ENCODE measurements around the gene KIF14. TPM values are rescaled to one million over a fixed set of nuclear protein-coding genes. Genes with fewer than 3 reads are reported as not detected.

Gene KIF14
- polyA plus RNA-seq, 3 donors, result 0.03 to 0.18 (median 0.05) TPM

GRCh38 chr1:200588698-200589097 is 31.9 kb downstream of the KIF14 start:
- no peak for TF ChIP-seq CTCF (IDR thresholded peaks at IDR 0.05)
- no peaks in the 10 kb centered on the region for H4K20me1 ChIP-seq (ENCODE audit: insufficient read depth, low read length)
- peak overlapping the region; percentile 39 for H3K9ac ChIP-seq (ENCODE audit: insufficient read depth, low read length, poor library complexity, severe bottlenecking)
- H3K4me3 Mint-ChIP-seq, result peak overlapping the region in 1 of 2 donors; percentile 37
- H3K27me3 ChIP-seq (ENCODE audit: control insufficient read depth in 2 of 2, insufficient read depth in 2 of 2, low read length in 2 of 2), result no peaks in the 10 kb centered on the region
- H3K79me2 ChIP-seq (ENCODE audit: insufficient read depth, low read length), result no peaks in the 10 kb centered on the region
- no peaks in the 10 kb centered on the region for H3K9me3 ChIP-seq (replicated peaks in 1 of 2; ENCODE audit: control insufficient read depth in 1 of 2, insufficient read depth in 1 of 2, low read length in 2 of 2)
- peaks cover 28% of the 10 kb centered on the region for H3K4me1 Mint-ChIP-seq
- peaks cover 23 to 51% of the 10 kb centered on the region in 2 donors for H3K36me3 Mint-ChIP-seq
- H2AFZ ChIP-seq (ENCODE audit: insufficient read depth, low read depth, low read length, poor library complexity, severe bottlenecking), result peak overlapping the region; percentile 14
- peak overlapping the region; percentile 87 to 94 (median 92) for H3K27ac Mint-ChIP-seq
- H3K36me3 ChIP-seq (replicated peaks in 1 of 2; ENCODE audit: control insufficient read depth in 1 of 2, insufficient read depth in 2 of 2, low read length in 2 of 2), result peaks cover 10 to 53% of the 10 kb centered on the region in 2 donors
- intact Hi-C loops (cut with micrococcal nuclease), result no loop called here
- peak; percentile 83 to 86 (median 84) for DNase-seq
- H3K27ac ChIP-seq (ENCODE audit: low read depth in 1 of 2, low read length in 2 of 2), result peak overlapping the region; percentile 22 to 87
- peak overlapping the region in 2 of 3 experiments; percentile 19 to 56 for H3K4me3 ChIP-seq (replicated peaks in 1 of 3; ENCODE audit: low read depth in 2 of 3, low read length in 3 of 3)
- peak overlapping the region; percentile 54 for H3K4me2 ChIP-seq (replicated peaks; ENCODE audit: extremely low read depth, low read length, poor library complexity, severe bottlenecking)
- H3K27me3 Mint-ChIP-seq (ENCODE audit: low read depth in 3 of 3), result no peaks in the 10 kb centered on the region
- H3K9me3 Mint-ChIP-seq, result peaks cover 0 to 2% (median 0%) of the 10 kb centered on the region in 7 donors
- peaks cover 23 to 29% of the 10 kb centered on the region in 2 donors for H3K4me1 ChIP-seq (ENCODE audit: control insufficient read depth in 1 of 2, insufficient read depth in 2 of 2, low read length in 2 of 2)

DNA sequence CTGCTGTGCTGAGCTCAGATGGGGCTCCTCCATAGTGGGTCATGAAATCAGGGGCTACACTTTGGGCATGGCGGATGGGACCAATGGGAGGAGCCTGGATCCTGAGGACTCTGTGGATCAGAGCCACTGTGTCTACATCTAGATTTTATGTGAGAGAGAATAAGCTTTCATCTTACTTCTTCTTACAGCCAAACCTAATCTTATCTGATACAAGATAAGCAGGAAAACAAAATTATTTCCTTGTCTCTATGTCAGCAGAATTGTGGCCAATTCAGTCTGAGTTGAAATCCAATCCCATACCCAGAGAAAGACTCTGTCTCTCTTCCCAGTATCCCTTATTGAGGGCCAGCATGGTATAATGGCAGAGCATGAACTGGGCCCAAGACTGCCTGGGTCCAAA is 56.2 kb downstream of the KIF14 start:
- Histone ChIP-seq H3K4me2 (replicated peaks; ENCODE audit: extremely low read depth, low read length, poor library complexity, severe bottlenecking) (no peak overlapping the region), H3K27ac (ENCODE audit: low read depth in 1 of 2, low read length in 2 of 2) (peak overlapping the region in 1 of 2 donors; percentile 45), H3K4me1 (ENCODE audit: control insufficient read depth in 1 of 2, insufficient read depth in 2 of 2, low read length in 2 of 2) (no peaks in the 10 kb centered on the region), H2AFZ (ENCODE audit: insufficient read depth, low read depth, low read length, poor library complexity, severe bottlenecking) (no peak overlapping the region), H3K9me3 (replicated peaks in 1 of 2; ENCODE audit: control insufficient read depth in 1 of 2, insufficient read depth in 1 of 2, low read length in 2 of 2) (no peaks in the 10 kb centered on the region), H3K4me3 (replicated peaks in 1 of 3; ENCODE audit: low read depth in 2 of 3, low read length in 3 of 3) (no peak overlapping the region), H3K36me3 (replicated peaks in 1 of 2; ENCODE audit: control insufficient read depth in 1 of 2, insufficient read depth in 2 of 2, low read length in 2 of 2) (peaks cover 25 to 84% of the 10 kb centered on the region in 2 donors), H3K79me2 (ENCODE audit: insufficient read depth, low read length) (no peaks in the 10 kb centered on the region), H4K20me1 (ENCODE audit: insufficient read depth, low read length) (no peaks in the 10 kb centered on the region), H3K27me3 (ENCODE audit: control insufficient read depth in 2 of 2, insufficient read depth in 2 of 2, low read length in 2 of 2) (no peaks in the 10 kb centered on the region), H3K9ac (ENCODE audit: insufficient read depth, low read length, poor library complexity, severe bottlenecking) (no peak overlapping the region)
- Mint-ChIP-seq H3K27ac (peak overlapping the region in 3 of 7 donors; percentile 41 to 73 (median 61)), H3K27me3 (ENCODE audit: low read depth in 3 of 3) (no peaks in the 10 kb centered on the region), H3K9me3 (peaks cover 0 to 2% (median 0%) of the 10 kb centered on the region in 7 donors), H3K36me3 (peaks cover 35 to 83% of the 10 kb centered on the region in 2 donors), H3K4me1 (no peaks in the 10 kb centered on the region), H3K4me3 (no peak overlapping the region)
- no peak for DNase-seq
- TF ChIP-seq CTCF (IDR thresholded peaks at IDR 0.05), result no peak
- intact Hi-C loops (cut with micrococcal nuclease), result loop anchor here in 1 of 2 donors (10.0 kb wide), 1 partner anchor 240 kb away; no protein-coding TSS in a partner anchor
- WGBS (ENCODE audit: insufficient coverage), result no CpG with 5 or more reads among the region's 1 CpG

Measured in CD14-positive monocyte (primary cell).